T-helper 1 cell treated with Interleukin-12 subunit alpha and Interleukin-12 subunit beta and Interleukin-4 antibody, amounts not matched to agents 30 μg/mL and 1 μg/mL, for 36 hours (primary cell): ENCODE measurements around the gene GRIN2C.

Experiments used
- H3K27ac Mint-ChIP-seq: one replicate; pipeline ENCODE4 v1.8.0; 2021; ENCODE audit warnings: mild to moderate bottlenecking, mixed read lengths
- H3K27me3 Mint-ChIP-seq: one replicate; pipeline ENCODE4 v1.8.0; 2021; ENCODE audit warnings: low read depth, mixed read lengths
- H3K36me3 Mint-ChIP-seq: one replicate; pipeline ENCODE4 v1.8.0; 2021; ENCODE audit warnings: low read depth, mixed read lengths
- H3K4me1 Mint-ChIP-seq: one replicate; pipeline ENCODE4 v1.8.0; 2021; ENCODE audit warnings: low read depth, mixed read lengths
- H3K4me3 Mint-ChIP-seq: one replicate; pipeline ENCODE4 v1.8.0; 2021; ENCODE audit warnings: mild to moderate bottlenecking, moderate library complexity, mixed read lengths
- H3K9me3 Mint-ChIP-seq: one replicate; pipeline ENCODE4 v1.8.0; 2021; ENCODE audit warnings: mixed read lengths

GRIN2C gene

DNA sequence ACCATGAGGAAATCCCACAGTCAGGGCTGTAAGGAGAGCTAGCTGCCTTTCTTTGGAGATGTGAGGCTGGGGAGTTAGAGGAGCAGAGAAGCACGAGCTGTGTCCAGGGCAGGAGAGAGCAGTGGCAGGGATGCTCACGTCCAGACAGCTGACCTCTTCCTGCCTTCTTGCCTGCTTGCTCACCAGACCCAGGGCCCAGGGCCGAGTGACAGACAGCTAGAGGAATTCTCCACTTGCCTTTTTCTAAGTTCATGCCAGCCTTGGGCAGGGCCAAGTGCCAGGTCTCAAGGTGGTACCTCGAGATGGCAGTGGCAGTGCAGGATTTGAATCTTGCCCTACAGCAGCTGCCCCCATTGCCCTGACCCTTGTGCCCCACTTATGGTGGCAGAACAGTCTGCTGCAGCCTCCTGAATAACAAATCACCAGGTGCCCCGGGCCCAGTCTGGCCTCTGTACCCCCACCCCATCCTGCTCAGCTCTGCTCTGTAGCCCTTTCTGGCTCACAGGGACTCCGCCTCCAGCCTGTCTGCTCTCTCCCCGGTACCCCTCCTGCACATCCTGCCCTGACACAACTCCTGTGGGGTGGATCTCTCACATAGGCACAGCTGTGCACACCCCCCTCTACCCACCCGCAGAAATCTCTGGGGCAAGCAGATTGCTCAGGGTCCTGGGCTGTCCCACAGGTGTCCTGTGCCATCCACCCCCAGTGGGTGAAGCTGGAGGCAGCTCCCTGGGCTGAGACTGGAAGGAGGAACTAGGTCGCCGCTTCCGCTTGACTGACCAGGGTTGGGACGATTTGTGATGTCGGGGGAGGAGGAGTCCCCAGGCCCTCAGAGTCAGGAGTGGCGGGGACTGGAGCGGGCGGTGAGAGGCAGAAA is 25.9 kb downstream of the GRIN2C start:
- peaks cover 2% of the 10 kb centered on the region for H3K36me3 Mint-ChIP-seq
- no peak overlapping the region for H3K27ac Mint-ChIP-seq
- H3K4me1 Mint-ChIP-seq, result no peaks in the 10 kb centered on the region
- H3K4me3 Mint-ChIP-seq, result no peak overlapping the region
- H3K9me3 Mint-ChIP-seq, result no peaks in the 10 kb centered on the region
- no peaks in the 10 kb centered on the region for H3K27me3 Mint-ChIP-seq

- no peak overlapping the region for H3K4me3 Mint-ChIP-seq
- no peaks in the 10 kb centered on the region for H3K9me3 Mint-ChIP-seq
- no peaks in the 10 kb centered on the region for H3K4me1 Mint-ChIP-seq
- no peak overlapping the region for H3K27ac Mint-ChIP-seq
- peaks cover 2% of the 10 kb centered on the region for H3K36me3 Mint-ChIP-seq
- no peaks in the 10 kb centered on the region for H3K27me3 Mint-ChIP-seq
Observed at GRCh38 chr17:74832421-74832820, 27.3 kb downstream of the GRIN2C start.

DNA sequence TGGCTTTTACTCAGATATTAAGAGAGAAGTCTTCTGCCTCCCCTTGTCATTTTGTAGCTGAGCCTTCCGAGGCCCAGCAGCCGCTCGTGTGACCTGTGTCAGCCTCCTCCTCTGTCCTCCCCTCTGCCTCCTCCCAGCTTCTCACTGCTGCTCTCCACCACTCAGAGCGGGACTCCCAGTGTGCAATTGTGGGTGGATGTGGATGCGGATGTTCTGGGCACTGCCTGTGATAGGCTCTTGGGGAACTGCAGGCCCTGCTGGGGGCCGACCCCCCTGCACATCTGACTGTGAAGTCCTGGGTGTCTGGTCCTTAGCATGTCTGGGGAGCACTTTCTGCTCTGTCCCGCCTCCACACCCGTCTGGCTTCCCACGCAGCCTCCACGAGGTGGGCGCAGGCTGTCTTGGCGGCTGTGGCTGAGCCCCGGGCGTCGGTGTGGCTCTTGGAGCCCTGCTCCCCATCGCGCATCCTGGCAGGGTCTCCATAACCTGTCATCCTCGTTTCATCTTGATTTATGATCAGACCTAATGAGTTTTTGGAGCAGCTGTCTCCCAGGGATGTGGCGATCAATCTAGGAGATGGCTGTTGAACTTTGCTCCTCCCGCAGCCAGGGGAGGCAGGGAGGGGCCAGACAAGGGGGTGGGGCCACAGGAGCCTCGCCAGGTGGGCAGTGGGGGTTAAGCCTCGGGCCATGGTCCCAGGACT is 28.1 kb downstream of the GRIN2C start:
- Mint-ChIP-seq H3K4me3 (no peak overlapping the region), H3K9me3 (no peaks in the 10 kb centered on the region), H3K36me3 (peaks cover 2% of the 10 kb centered on the region), H3K27ac (no peak overlapping the region), H3K4me1 (no peaks in the 10 kb centered on the region), H3K27me3 (no peaks in the 10 kb centered on the region)

GRCh38 chr17:74830861-74831260 is 28.8 kb downstream of the GRIN2C start:
- Mint-ChIP-seq H3K27ac (no peak overlapping the region), H3K4me3 (no peak overlapping the region), H3K9me3 (no peaks in the 10 kb centered on the region), H3K27me3 (no peaks in the 10 kb centered on the region), H3K36me3 (no peaks in the 10 kb centered on the region), H3K4me1 (no peaks in the 10 kb centered on the region)

DNA sequence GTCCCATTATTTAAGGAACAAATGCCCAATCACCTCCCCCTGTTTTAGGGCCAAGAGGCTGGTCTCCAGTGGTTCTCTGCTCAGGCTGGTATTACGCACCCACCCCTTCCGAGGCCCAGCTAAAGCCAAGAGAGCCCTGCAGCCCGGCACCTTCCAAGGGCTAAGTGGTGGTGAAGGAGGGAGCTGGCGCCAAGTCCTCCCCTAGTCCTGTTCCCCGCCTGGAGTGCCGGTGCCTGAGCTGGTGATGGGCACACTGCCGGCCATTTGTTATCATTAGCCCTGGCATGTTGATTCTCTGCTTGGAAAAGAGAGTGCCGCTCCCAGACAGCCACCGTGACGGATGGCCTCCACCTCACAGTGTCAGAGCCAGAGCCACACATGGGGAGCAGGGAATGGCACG is 31.9 kb downstream of the GRIN2C start:
- H3K4me3 Mint-ChIP-seq, result no peak overlapping the region
- H3K36me3 Mint-ChIP-seq, result no peaks in the 10 kb centered on the region
- H3K27ac Mint-ChIP-seq, result no peak overlapping the region
- H3K27me3 Mint-ChIP-seq, result no peaks in the 10 kb centered on the region
- no peaks in the 10 kb centered on the region for H3K9me3 Mint-ChIP-seq
- no peaks in the 10 kb centered on the region for H3K4me1 Mint-ChIP-seq

DNA sequence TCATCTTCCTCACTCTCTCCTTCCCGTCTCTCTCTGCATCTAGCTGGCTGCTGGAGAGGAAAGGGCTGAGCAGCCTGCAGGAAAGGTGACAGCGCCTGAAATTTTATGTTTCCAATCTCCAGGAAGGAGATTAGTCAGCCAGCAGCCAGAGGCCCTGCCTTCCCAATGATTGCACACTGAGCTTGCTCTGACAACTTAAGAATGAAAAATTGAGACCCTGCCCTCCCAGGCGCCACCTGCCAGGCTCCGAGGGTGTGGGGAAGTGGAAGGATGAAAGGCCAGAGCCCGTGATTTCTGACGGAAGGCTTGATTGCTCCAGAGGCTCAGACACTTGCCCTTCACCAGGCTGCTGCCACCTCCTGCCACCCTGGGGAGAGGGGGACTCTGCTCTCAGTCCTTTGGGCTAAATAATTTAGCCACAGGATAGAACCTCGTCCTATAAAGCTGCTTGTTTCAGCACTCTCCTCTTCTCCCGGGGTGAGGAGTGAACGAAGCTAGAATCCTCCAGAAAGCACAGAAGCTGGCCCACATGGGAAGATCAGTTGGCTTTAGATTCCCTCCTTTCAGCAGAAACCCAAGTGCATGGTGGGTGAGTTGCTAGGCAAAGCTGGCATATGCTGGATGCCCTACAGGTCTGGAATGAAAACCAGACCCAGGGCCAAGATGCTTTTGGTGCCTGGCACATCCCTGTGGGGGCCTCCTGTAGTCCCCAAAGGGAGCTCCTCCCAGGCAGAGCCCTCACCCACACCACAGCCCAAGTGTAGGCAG is 33.5 kb downstream of the GRIN2C start:
- Mint-ChIP-seq H3K27me3 (no peaks in the 10 kb centered on the region), H3K36me3 (no peaks in the 10 kb centered on the region), H3K9me3 (no peaks in the 10 kb centered on the region), H3K27ac (no peak overlapping the region), H3K4me3 (no peak overlapping the region), H3K4me1 (no peaks in the 10 kb centered on the region)

- H3K4me3 Mint-ChIP-seq, result no peak overlapping the region
- H3K36me3 Mint-ChIP-seq, result peaks cover 2% of the 10 kb centered on the region
- H3K4me1 Mint-ChIP-seq, result no peaks in the 10 kb centered on the region
- H3K27ac Mint-ChIP-seq, result no peak overlapping the region
- no peaks in the 10 kb centered on the region for H3K9me3 Mint-ChIP-seq
- no peaks in the 10 kb centered on the region for H3K27me3 Mint-ChIP-seq
Observed at GRCh38 chr17:74824961-74825627, 34.6 kb downstream of the GRIN2C start.

- H3K4me3 Mint-ChIP-seq, result no peak overlapping the region
- no peak overlapping the region for H3K27ac Mint-ChIP-seq
- no peaks in the 10 kb centered on the region for H3K27me3 Mint-ChIP-seq
- no peaks in the 10 kb centered on the region for H3K9me3 Mint-ChIP-seq
- peaks cover 5% of the 10 kb centered on the region for H3K36me3 Mint-ChIP-seq
- no peaks in the 10 kb centered on the region for H3K4me1 Mint-ChIP-seq
Observed at GRCh38 chr17:74822939-74823367, 36.7 kb downstream of the GRIN2C start.

GRCh38 chr17:74822335-74822938 is 37.2 kb downstream of the GRIN2C start:
- Mint-ChIP-seq H3K4me1 (no peaks in the 10 kb centered on the region), H3K4me3 (no peak overlapping the region), H3K27me3 (no peaks in the 10 kb centered on the region), H3K9me3 (no peaks in the 10 kb centered on the region), H3K36me3 (peaks cover 5% of the 10 kb centered on the region), H3K27ac (no peak overlapping the region)

DNA sequence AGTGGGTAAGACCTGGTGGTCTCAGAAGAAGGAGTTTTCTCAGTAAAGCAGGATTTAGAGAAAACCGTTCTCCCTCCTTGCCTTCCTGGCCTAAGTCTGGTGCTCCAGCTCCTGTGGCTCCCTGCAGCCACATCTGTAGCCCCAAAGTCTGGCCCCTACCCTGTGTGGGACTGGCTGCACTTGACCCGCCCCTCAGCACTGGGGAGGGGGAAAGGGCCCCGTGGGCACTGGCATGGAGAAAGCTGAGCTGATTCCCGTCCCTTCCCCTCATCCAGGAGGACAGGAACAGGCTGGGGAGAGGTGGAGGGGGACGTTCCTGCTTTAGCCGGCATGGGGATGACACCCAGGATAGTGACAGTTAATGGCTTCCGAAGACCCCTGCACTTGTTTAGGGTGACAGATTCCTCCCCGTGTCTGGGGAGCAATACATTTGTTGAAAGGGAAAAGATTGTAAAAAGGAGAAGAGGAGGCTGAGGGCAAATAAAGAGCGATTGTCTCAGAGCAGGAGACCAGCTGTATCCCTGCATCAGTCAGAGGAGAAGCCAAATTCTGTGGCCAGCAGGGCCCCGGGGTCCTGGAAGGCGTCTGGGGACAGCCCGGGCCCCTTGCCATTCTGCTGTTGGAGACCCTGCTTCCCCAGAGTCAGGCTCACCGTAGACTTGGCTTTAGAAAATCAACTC is 37.9 kb downstream of the GRIN2C start:
- no peaks in the 10 kb centered on the region for H3K27me3 Mint-ChIP-seq
- no peak overlapping the region for H3K27ac Mint-ChIP-seq
- no peak overlapping the region for H3K4me3 Mint-ChIP-seq

DNA sequence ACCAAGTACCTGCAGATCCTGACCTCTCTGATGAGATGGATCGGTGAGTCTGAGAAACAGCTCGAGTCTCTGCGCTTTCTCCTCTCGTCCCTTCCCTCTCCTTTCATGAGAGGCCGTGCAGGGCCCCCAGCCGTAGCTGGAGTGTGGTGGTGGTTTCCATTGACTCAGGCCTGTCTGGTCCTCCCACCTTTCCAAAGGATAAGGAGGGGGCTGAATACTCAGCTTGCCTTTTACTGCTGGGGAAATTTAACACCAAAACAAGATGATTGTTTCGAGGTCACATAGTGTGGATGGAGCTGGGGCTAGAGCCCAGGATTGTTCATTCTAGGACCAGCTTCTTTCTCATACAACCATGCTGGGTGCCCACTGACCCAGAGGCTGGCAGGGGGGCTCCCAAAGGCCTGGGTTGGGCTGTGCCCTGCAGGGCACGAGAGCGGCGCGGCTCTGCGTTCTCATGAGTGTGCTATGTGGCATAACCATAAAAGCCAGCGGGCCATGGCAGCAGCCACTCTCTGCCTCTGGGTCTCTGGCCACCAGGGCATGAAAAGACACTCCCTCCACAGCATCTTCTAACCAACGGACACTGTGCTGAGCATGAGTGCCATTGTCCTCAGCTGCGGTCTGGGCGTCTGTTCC is 39.8 kb downstream of the GRIN2C start:
- peaks cover 5% of the 10 kb centered on the region for H3K36me3 Mint-ChIP-seq
- H3K4me1 Mint-ChIP-seq, result peaks cover 2% of the 10 kb centered on the region
- H3K27ac Mint-ChIP-seq, result no peak overlapping the region
- H3K27me3 Mint-ChIP-seq, result no peaks in the 10 kb centered on the region
- no peaks in the 10 kb centered on the region for H3K9me3 Mint-ChIP-seq
- no peak overlapping the region for H3K4me3 Mint-ChIP-seq

More for the DNA sequence above, 37.9 kb downstream of the GRIN2C start:
- H3K4me1 Mint-ChIP-seq, result no peaks in the 10 kb centered on the region
- H3K36me3 Mint-ChIP-seq, result peaks cover 5% of the 10 kb centered on the region
- no peaks in the 10 kb centered on the region for H3K9me3 Mint-ChIP-seq

DNA sequence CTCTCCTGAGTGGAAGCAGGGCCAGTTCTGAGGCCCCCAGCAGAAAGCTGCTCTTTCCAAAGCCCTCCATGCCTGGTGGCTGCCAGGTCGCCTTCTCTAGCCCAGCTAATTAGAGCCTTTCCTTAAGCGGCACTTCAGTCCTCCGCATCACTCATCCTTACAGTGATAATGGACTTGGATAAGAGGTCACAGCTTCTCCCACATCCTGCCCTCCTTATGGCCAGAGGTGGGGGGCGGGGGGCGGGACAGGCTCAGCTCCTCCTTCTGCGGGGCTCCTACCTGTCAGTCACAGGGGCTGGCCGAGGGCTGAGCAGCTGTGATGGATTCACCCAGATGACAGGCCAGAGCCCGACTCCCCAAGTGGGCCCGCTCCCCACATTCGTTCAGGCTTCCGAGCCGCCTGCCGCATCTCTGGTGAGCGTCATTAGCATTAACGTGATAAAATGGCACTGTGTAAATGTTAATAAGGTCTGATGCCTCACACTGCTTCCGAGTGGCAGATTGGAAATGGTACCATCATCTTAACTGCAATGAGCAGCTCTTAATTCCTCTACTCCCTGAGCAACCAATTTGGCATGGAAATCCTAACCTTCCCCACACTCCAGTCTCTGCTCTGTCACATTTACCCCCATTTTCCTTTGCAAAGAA is 41.3 kb downstream of the GRIN2C start:
- H3K4me1 Mint-ChIP-seq, result peaks cover 2% of the 10 kb centered on the region
- H3K36me3 Mint-ChIP-seq, result peaks cover 5% of the 10 kb centered on the region
- H3K27ac Mint-ChIP-seq, result no peak overlapping the region
- no peaks in the 10 kb centered on the region for H3K27me3 Mint-ChIP-seq
- H3K9me3 Mint-ChIP-seq, result no peaks in the 10 kb centered on the region
- no peak overlapping the region for H3K4me3 Mint-ChIP-seq
